ENCODE measurements around the gene TACC2. TPM values are rescaled to one million over a fixed set of nuclear protein-coding genes. Genes with fewer than 3 reads are reported as not detected.

Gene TACC2
- total and polyA plus RNA-seq, 4 donors = 21.6 to 107 (median 64.9) TPM

Small RNA genes within 50 kb of the gene (small RNA-seq; reads per million reads assigned to genes)
- gene RF02219 (ENCODE audit: low replicate concordance) = not detected

Other genes with a start within 250 kb of the TACC2 start
- gene ATE1, start 61.1 kb upstream of the TACC2 start, total RNA-seq = 10 to 100 TPM; 43.7 to 60.7 TPM
- gene ATE1, start 61.1 kb upstream of the TACC2 start, polyA plus RNA-seq (ENCODE audit: insufficient read length in 2 of 2) = 10 to 100 TPM; 18.3 to 27.4 TPM
- 10 to 100 TPM; 49.0 to 59.0 TPM for gene NSMCE4A, start 13.9 kb upstream of the TACC2 start, total RNA-seq
- 10 to 100 TPM; 62.8 to 63.4 TPM for gene NSMCE4A, start 13.9 kb upstream of the TACC2 start, polyA plus RNA-seq (ENCODE audit: insufficient read length in 2 of 2)